Dendritic cell treated with granulocyte-macrophage colony-stimulating factor and Interleukin-4, amounts not matched to agents 40 ng/mL and 50 ng/mL, for 4 days (primary cell): ENCODE results near the gene VSIR.

Source experiments
- H3K27ac Mint-ChIP-seq: one replicate; pipeline ENCODE4 v1.8.0; 2022; ENCODE audit warnings: mild to moderate bottlenecking, mixed read lengths
- H3K27me3 Mint-ChIP-seq: one replicate; pipeline ENCODE4 v1.8.0; 2022; ENCODE audit warnings: mild to moderate bottlenecking, mixed read lengths
- H3K36me3 Mint-ChIP-seq: one replicate; pipeline ENCODE4 v1.8.0; 2022; ENCODE audit warnings: low read depth, mixed read lengths
- H3K4me1 Mint-ChIP-seq: one replicate; pipeline ENCODE4 v1.8.0; 2022; ENCODE audit warnings: low read depth, mixed read lengths
- H3K4me3 Mint-ChIP-seq: one replicate; pipeline ENCODE4 v1.8.0; 2022; ENCODE audit warnings: mild to moderate bottlenecking, moderate library complexity, mixed read lengths
- H3K9me3 Mint-ChIP-seq: one replicate; pipeline ENCODE4 v1.8.0; 2022; ENCODE audit warnings: mixed read lengths
- intact Hi-C: fragments of 100-400 bp; cut with micrococcal nuclease; formaldehyde crosslinking; loops from one replicate; pipeline ENCODE4 v1.15.0; 2022

VSIR gene

DNA sequence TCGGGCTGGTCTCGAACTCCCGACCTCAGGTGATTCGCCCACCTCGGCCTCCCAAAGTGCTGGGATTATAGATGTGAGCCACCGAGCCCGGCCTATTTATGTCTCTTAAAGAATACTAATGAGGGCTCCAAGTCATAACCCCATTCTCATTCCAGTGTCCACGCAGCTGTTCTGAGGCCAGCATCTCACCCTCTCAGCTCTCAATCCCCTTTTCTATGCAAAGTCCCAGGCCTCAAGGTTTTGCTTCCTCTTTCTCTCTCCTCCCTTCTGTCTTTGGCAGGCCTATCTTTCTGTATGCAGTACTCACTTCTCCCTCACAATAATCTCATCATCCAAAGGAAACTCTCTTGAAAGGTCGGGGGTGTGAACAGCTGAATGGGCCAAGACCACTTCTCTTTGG, 28.0 kb upstream of the VSIR start:
- Mint-ChIP-seq H3K27me3 (no peaks in the 10 kb centered on the region), H3K27ac (no peak overlapping the region), H3K4me3 (no peak overlapping the region), H3K4me1 (peaks cover 87% of the 10 kb centered on the region), H3K9me3 (no peaks in the 10 kb centered on the region), H3K36me3 (no peaks in the 10 kb centered on the region)
- intact Hi-C loops, result no loop called here

DNA sequence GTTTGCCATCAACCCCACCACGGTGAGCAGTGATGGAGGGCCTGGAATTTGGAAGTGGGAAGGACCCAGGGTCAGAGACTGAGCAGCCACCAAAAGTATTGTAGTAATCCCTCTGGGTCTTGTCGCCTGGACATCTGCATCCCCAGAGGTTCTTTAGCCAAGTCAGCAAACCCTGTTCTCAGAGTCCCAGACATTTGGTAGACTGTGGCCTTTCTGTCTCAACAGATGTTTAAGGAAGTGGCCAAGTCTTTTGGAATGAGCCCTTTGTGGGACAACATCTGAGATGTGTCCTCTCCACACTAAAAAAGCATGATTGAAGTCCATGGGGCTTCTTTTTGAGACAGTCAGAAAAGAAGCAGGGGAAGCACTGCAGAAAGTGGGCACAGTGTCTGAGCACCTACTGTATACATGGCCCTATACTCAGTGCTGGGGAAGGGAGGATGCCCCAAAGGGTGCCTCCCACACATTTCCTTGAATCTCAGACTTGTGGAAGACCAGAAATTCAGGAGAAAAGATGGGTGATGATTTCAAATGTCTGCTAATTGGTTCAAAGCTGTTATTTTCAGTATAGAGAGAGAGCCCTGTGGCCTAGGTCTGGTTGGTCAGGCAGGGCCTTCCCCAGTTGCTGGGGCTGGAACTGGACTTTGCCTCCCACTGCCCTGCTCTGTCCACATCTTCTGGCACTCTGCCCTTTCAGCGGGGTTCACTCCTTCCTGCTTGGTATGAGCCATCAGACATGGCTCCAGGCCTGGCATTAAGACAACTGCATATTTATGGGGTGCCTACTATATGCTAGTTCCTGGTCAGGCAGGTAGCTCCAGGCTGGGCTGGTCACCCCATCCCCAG, 26.5 kb upstream of the VSIR start:
- intact Hi-C loops, result no loop called here
- Mint-ChIP-seq H3K4me1 (peaks cover 73% of the 10 kb centered on the region), H3K27me3 (peaks cover 6% of the 10 kb centered on the region), H3K27ac (no peak overlapping the region), H3K9me3 (no peaks in the 10 kb centered on the region), H3K4me3 (no peak overlapping the region), H3K36me3 (no peaks in the 10 kb centered on the region)

DNA sequence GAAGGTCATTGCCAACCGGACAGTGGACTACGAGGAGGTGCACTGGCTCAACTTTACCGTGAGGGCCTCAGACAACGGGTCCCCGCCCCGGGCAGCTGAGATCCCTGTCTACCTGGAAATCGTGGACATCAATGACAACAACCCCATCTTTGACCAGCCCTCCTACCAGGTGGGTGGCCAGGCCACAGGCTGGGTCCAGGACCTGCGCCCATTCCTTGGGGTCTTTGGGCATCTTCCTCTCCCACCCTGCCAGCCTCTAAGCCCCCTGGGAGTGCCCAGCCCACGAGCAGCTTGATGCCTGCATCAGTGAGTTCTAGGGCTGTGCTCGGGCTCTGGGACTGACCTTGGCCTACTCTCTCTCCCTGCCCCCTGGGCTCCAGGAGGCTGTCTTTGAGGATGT, 25.8 kb upstream of the VSIR start:
- no peak overlapping the region for H3K4me3 Mint-ChIP-seq
- H3K36me3 Mint-ChIP-seq, result no peaks in the 10 kb centered on the region
- H3K9me3 Mint-ChIP-seq, result no peaks in the 10 kb centered on the region
- H3K27ac Mint-ChIP-seq, result no peak overlapping the region
- H3K4me1 Mint-ChIP-seq, result peaks cover 66% of the 10 kb centered on the region
- H3K27me3 Mint-ChIP-seq, result peaks cover 6% of the 10 kb centered on the region
- intact Hi-C loops, result no loop called here

DNA sequence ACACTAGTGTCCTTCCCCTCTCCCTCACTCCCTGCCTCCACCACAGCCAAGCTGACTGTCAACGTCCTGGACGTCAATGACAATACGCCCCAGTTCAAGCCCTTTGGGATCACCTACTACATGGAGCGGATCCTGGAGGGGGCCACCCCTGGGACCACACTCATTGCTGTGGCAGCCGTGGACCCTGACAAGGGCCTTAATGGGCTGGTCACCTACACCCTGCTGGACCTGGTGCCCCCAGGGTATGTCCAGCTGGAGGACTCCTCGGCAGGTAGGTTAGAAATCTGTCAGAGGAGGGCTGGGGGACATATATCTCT, 24.9 kb upstream of the VSIR start:
- intact Hi-C loops, result no loop called here
- no peaks in the 10 kb centered on the region for H3K9me3 Mint-ChIP-seq
- H3K4me1 Mint-ChIP-seq, result peaks cover 61% of the 10 kb centered on the region
- H3K36me3 Mint-ChIP-seq, result no peaks in the 10 kb centered on the region
- H3K27me3 Mint-ChIP-seq, result peaks cover 10% of the 10 kb centered on the region
- no peak overlapping the region for H3K4me3 Mint-ChIP-seq
- no peak overlapping the region for H3K27ac Mint-ChIP-seq

DNA sequence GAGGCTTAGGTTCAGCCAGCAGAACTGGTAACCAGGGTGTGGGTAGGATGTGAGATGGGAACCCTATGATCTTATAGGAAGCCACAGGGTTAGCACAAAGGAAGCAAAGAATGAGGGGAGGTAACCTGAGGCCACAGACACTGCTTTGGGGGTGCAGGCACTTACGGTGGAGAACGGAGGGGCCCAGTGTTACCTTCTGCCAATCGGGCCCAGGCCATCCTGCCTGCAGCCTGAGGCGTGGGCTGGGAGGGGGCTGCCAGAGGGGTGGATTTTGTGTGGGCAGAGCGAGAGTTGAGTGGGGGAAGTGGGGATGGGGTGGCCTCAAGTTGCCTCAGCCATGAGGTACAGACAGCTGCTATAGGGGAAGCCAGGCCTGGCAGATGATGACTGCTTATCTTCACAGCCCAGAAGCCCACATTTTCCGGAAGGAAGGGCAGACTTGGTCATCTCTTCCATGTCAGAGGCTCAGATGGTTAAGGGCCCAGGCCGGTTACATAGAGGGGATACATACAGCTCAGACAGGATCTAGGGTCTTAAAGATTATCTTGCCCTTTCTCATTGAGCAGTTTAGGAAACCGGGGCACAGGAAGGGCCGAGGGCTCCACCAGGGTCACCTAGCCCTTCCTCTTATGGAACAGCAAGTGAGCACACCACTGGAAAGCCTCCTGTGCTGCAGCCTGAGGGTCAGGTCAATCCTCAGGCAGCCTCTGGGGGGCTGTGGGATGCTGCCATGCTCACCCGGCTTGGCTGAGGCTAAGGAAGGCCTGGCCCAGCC, 24.4 kb upstream of the VSIR start:
- no peaks in the 10 kb centered on the region for H3K36me3 Mint-ChIP-seq
- peaks cover 13% of the 10 kb centered on the region for H3K27me3 Mint-ChIP-seq
- no peak overlapping the region for H3K4me3 Mint-ChIP-seq
- peaks cover 57% of the 10 kb centered on the region for H3K4me1 Mint-ChIP-seq
- H3K9me3 Mint-ChIP-seq, result no peaks in the 10 kb centered on the region
- intact Hi-C loops, result no loop called here
- no peak overlapping the region for H3K27ac Mint-ChIP-seq

- Mint-ChIP-seq H3K27me3 (peaks cover 13% of the 10 kb centered on the region), H3K4me1 (peaks cover 48% of the 10 kb centered on the region), H3K4me3 (no peak overlapping the region), H3K36me3 (no peaks in the 10 kb centered on the region), H3K27ac (no peak overlapping the region), H3K9me3 (no peaks in the 10 kb centered on the region)
- intact Hi-C loops, result no loop called here
Measured at GRCh38 chr10:71796749-71797405, 23.6 kb upstream of the VSIR start.

DNA sequence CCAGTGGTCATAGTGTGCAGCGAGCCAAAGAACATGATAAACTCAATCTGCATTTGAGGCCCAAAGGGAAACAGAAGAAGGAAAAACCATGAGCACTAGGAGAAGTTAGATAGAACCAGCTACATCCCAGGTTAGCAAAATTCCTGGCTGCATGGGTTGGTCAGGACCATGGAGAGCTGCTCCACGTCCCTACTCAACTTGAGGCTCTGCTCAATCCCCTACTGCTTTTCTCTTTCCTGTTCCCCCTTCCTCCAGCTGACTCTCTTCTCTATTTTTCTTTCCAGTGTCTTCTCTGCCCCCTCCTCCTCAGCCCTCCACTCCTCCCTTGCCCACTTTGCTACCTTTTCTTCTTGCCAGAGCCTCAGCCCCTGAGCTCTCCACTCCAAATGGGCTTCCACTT, 21.9 kb upstream of the VSIR start:
- Mint-ChIP-seq H3K27me3 (peaks cover 13% of the 10 kb centered on the region), H3K4me3 (no peak overlapping the region), H3K4me1 (peaks cover 35% of the 10 kb centered on the region), H3K27ac (no peak overlapping the region), H3K36me3 (no peaks in the 10 kb centered on the region), H3K9me3 (no peaks in the 10 kb centered on the region)
- intact Hi-C loops, result no loop called here

GRCh38 chr10:71790749-71791440, 17.6 kb upstream of the VSIR start:
- intact Hi-C loops, result no loop called here
- Mint-ChIP-seq H3K27ac (no peak overlapping the region), H3K36me3 (no peaks in the 10 kb centered on the region), H3K4me3 (no peak overlapping the region), H3K27me3 (peaks cover 13% of the 10 kb centered on the region), H3K9me3 (no peaks in the 10 kb centered on the region), H3K4me1 (no peaks in the 10 kb centered on the region)

GRCh38 chr10:71789871-71790270, 16.6 kb upstream of the VSIR start:
- H3K27me3 Mint-ChIP-seq, result peaks cover 7% of the 10 kb centered on the region
- H3K4me3 Mint-ChIP-seq, result no peak overlapping the region
- H3K9me3 Mint-ChIP-seq, result no peaks in the 10 kb centered on the region
- no peaks in the 10 kb centered on the region for H3K36me3 Mint-ChIP-seq
- intact Hi-C loops, result no loop called here
- no peak overlapping the region for H3K27ac Mint-ChIP-seq
- H3K4me1 Mint-ChIP-seq, result no peaks in the 10 kb centered on the region

DNA sequence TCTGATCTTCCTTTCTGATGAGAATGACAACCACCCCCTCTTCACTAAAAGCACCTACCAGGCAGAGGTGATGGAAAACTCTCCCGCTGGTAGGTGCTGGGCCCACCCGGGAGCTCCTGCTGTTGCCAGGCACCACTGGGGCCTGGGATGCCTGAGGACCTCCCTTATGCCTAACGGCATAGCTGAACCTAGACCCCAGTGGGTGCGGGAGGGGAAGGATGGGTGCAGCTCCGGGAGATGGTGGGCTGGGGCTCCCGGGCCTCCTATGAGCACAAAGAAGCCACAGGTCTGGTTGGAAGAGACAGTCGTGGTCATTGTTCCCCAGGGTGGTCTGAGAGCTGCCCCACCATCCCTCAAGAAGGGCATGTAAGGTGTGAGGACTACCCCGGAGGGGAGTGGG, 15.6 kb upstream of the VSIR start:
- intact Hi-C loops, result no loop called here
- no peaks in the 10 kb centered on the region for H3K36me3 Mint-ChIP-seq
- no peaks in the 10 kb centered on the region for H3K9me3 Mint-ChIP-seq
- H3K4me1 Mint-ChIP-seq, result peaks cover under 1% of the 10 kb centered on the region
- H3K27me3 Mint-ChIP-seq, result peaks cover 13% of the 10 kb centered on the region
- H3K27ac Mint-ChIP-seq, result no peak overlapping the region
- no peak overlapping the region for H3K4me3 Mint-ChIP-seq

- peaks cover 34% of the 10 kb centered on the region for H3K4me1 Mint-ChIP-seq
- H3K9me3 Mint-ChIP-seq, result no peaks in the 10 kb centered on the region
- peaks cover 6% of the 10 kb centered on the region for H3K27me3 Mint-ChIP-seq
- intact Hi-C loops, result no loop called here
- H3K4me3 Mint-ChIP-seq, result no peak overlapping the region
- no peaks in the 10 kb centered on the region for H3K36me3 Mint-ChIP-seq
- no peak overlapping the region for H3K27ac Mint-ChIP-seq
Measured at GRCh38 chr10:71784679-71785272, 11.5 kb upstream of the VSIR start.

GRCh38 chr10:71783917-71784678, 10.8 kb upstream of the VSIR start:
- H3K9me3 Mint-ChIP-seq, result no peaks in the 10 kb centered on the region
- peaks cover 6% of the 10 kb centered on the region for H3K27me3 Mint-ChIP-seq
- H3K36me3 Mint-ChIP-seq, result no peaks in the 10 kb centered on the region
- H3K4me3 Mint-ChIP-seq, result no peak overlapping the region
- intact Hi-C loops, result no loop called here
- peaks cover 38% of the 10 kb centered on the region for H3K4me1 Mint-ChIP-seq
- H3K27ac Mint-ChIP-seq, result no peak overlapping the region

DNA sequence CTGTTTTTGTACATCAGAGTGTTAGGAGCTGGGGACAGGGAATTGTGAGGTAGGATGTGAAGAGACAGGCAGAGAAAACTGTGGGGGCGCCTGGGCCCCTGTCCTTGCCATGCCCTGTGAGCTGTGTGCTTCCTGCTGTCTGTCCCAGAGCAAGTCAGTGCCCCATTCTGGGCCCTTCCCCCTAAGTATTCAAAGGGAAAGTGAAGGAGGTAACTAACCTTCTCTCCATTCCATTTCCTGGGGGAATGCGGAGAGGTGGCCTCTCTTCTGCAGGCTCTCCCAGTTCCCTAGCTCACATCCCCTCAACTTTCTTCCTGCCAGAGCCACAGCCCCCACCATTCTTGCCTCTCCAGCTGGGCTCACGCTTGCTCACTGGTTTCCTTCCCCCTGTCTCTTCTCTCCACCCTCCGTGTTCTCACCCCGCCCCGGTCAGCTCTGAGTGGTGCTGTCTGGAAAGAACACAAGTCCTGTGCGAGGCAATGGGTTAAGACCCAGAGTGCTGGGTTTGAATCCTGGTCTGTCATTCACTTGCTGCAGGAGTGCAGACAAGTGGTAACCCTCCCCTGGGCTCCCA, 9.7 kb upstream of the VSIR start:
- Mint-ChIP-seq H3K4me3 (peak overlapping the region; percentile 54), H3K27ac (peak overlapping the region; percentile 55), H3K36me3 (no peaks in the 10 kb centered on the region), H3K4me1 (peaks cover 44% of the 10 kb centered on the region), H3K9me3 (no peaks in the 10 kb centered on the region), H3K27me3 (peaks cover 6% of the 10 kb centered on the region)
- intact Hi-C loops, result no loop called here
